Progenitor cell of endocrine pancreas (in vitro differentiated cells): ENCODE data around the gene SS18L1. TPM values are rescaled to one million over a fixed set of nuclear protein-coding genes. Genes with fewer than 3 reads are reported as not detected.

Source experiments
- DNase-seq: peaks from one replicate; pipeline ENCODE4 v3.0.0; 2021; ENCODE audit warnings: low spot score; ENCODE audit not compliant: unreplicated experiment
- H3K27ac Mint-ChIP-seq: 2 replicates; pipeline ENCODE4 v1.8.0; 2021; ENCODE audit warnings: mild to moderate bottlenecking, moderate library complexity, mixed read lengths
- H3K27me3 Mint-ChIP-seq: 2 replicates; pipeline ENCODE4 v1.8.0; 2021; ENCODE audit warnings: mixed read lengths
- H3K36me3 Mint-ChIP-seq: 2 replicates; pipeline ENCODE4 v1.8.0; 2022; ENCODE audit warnings: mixed read lengths; ENCODE audit not compliant: insufficient read depth
- H3K4me1 Mint-ChIP-seq: 2 replicates; pipeline ENCODE4 v1.8.0; 2021; ENCODE audit warnings: low read depth, mixed read lengths
- H3K4me3 Mint-ChIP-seq: 2 replicates; pipeline ENCODE4 v1.8.0; 2021; ENCODE audit warnings: low read depth, mild to moderate bottlenecking, moderate library complexity, mixed read lengths
- H3K9me3 Mint-ChIP-seq: 2 replicates; pipeline ENCODE4 v1.8.0; 2021; ENCODE audit warnings: low read depth, mixed read lengths
- total RNA-seq: library from RNA; stranded (reverse); gene quantifications from 2 replicates; pipeline ENCODE4 v1.2.1, GENCODE V29; 2021
- TF ChIP-seq, protein P1 (sequence below): fragments of 200-600 bp; sonication (generic); IDR thresholded peaks from one replicate; pipeline ENCODE4 v1.5.0; 2021; ENCODE audit warnings: antibody characterized with exemption, mild to moderate bottlenecking; ENCODE audit not compliant: unreplicated experiment

The SS18L1 gene
- total RNA-seq, 1 donor from 2014 or later, result 29.8 TPM

GRCh38 chr20:62161347-62161746 is 17.8 kb downstream of the SS18L1 start:
- TF ChIP-seq, protein P1, sequence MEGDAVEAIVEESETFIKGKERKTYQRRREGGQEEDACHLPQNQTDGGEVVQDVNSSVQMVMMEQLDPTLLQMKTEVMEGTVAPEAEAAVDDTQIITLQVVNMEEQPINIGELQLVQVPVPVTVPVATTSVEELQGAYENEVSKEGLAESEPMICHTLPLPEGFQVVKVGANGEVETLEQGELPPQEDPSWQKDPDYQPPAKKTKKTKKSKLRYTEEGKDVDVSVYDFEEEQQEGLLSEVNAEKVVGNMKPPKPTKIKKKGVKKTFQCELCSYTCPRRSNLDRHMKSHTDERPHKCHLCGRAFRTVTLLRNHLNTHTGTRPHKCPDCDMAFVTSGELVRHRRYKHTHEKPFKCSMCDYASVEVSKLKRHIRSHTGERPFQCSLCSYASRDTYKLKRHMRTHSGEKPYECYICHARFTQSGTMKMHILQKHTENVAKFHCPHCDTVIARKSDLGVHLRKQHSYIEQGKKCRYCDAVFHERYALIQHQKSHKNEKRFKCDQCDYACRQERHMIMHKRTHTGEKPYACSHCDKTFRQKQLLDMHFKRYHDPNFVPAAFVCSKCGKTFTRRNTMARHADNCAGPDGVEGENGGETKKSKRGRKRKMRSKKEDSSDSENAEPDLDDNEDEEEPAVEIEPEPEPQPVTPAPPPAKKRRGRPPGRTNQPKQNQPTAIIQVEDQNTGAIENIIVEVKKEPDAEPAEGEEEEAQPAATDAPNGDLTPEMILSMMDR, result no peak
- H3K36me3 Mint-ChIP-seq, result peaks cover 6% of the 10 kb centered on the region
- no peak overlapping the region for H3K4me3 Mint-ChIP-seq

DNA sequence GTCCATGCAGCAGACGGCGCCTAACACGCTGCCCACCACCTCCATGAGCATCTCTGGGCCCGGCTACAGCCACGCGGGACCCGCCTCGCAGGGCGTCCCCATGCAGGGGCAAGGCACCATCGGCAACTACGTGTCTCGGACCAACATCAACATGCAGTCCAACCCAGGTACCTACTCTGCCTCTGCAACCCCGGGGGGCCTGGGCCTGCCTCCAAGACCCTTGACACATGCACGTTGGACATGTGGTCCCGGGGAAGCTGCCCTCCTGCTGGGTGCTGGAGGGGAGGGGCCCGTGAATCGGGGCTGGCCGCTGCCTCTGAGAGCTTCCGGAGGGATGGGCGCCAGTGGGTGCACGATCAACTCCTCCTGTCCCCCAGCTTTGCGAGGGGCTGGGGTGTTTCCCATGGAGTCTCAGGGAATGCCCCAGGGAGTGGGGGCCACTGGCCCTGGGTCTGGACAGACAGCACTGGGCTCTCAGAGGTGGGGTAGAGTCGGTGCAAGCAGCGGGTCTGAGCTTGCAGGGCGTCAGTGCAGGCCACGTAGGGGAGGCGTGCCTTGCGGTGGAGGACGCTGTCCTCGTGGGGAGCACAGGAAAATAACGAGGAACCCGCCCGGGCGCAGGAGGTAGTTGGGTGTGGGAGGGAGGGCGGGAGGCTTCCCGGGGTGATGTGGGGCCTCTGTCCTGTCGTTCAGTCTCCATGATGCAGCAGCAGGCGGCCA is 19.4 kb downstream of the SS18L1 start:
- no peaks in the 10 kb centered on the region for H3K27me3 Mint-ChIP-seq
- H3K4me3 Mint-ChIP-seq, result no peak overlapping the region
- H3K36me3 Mint-ChIP-seq, result peaks cover 6% of the 10 kb centered on the region
- no peak for DNase-seq
- H3K4me1 Mint-ChIP-seq, result no peaks in the 10 kb centered on the region
- H3K9me3 Mint-ChIP-seq, result no peaks in the 10 kb centered on the region
- TF ChIP-seq, protein P1, result no peak
- no peak overlapping the region for H3K27ac Mint-ChIP-seq

More at GRCh38 chr20:62161347-62161746, 17.8 kb downstream of the SS18L1 start:
- Mint-ChIP-seq H3K27me3 (no peaks in the 10 kb centered on the region), H3K27ac (no peak overlapping the region), H3K4me1 (peaks cover 6% of the 10 kb centered on the region), H3K9me3 (no peaks in the 10 kb centered on the region)
- DNase-seq, result no peak

DNA sequence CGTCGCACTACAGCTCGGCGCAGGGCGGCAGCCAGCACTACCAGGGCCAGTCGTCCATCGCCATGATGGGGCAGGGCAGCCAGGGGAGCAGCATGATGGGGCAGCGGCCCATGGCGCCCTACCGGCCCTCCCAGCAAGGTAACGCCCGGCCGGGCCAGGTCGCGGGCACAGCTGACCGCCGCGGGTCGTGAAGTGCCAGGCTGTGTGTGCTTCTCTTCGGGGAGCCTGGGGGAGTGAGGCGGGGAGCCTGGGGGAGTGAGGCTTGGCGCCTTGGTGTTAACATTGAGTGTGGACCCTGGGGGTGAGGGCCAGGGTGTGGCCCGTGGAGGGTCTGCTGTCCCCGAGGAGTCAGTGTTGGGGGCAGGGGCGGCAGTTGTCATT is 19.9 kb downstream of the SS18L1 start:
- Mint-ChIP-seq H3K4me3 (no peak overlapping the region), H3K4me1 (no peaks in the 10 kb centered on the region), H3K9me3 (no peaks in the 10 kb centered on the region), H3K27me3 (no peaks in the 10 kb centered on the region), H3K36me3 (peaks cover 9% of the 10 kb centered on the region), H3K27ac (no peak overlapping the region)
- no peak for DNase-seq
- TF ChIP-seq, protein P1, result no peak

- Mint-ChIP-seq H3K27me3 (no peaks in the 10 kb centered on the region), H3K4me1 (no peaks in the 10 kb centered on the region), H3K4me3 (no peak overlapping the region), H3K36me3 (peaks cover 9% of the 10 kb centered on the region), H3K27ac (no peak overlapping the region), H3K9me3 (no peaks in the 10 kb centered on the region)
- DNase-seq, result no peak
- TF ChIP-seq, protein P1, result no peak
Observed at GRCh38 chr20:62163986-62164762, 20.6 kb downstream of the SS18L1 start.

GRCh38 chr20:62164879-62165761 is 21.6 kb downstream of the SS18L1 start:
- Mint-ChIP-seq H3K27ac (no peak overlapping the region), H3K27me3 (no peaks in the 10 kb centered on the region), H3K4me3 (no peak overlapping the region), H3K36me3 (peaks cover 9% of the 10 kb centered on the region), H3K4me1 (no peaks in the 10 kb centered on the region), H3K9me3 (no peaks in the 10 kb centered on the region)
- TF ChIP-seq, protein P1, result no peak
- no peak for DNase-seq
